HEK293 (cell line): ENCODE measurements around the gene SPAAR.
A peak's percentile ranks its signal among the peaks of the same experiment; 100 is the strongest.

ENCODE experiments used
- IKZF3 ChIP-seq: fragments of 450-650 bp; IDR thresholded peaks from 2 replicates; pipeline ENCODE4 v1.5.0; 2018; ENCODE audit warnings: missing biosample characterization, mild to moderate bottlenecking, missing genetic modification characterization, moderate library complexity
- KLF10 ChIP-seq: fragments of 450-650 bp; IDR thresholded peaks from 2 replicates; pipeline ENCODE4 v1.5.1; 2018; ENCODE audit warnings: missing biosample characterization, mild to moderate bottlenecking, missing genetic modification characterization
- KLF16 ChIP-seq: fragments of 450-650 bp; formaldehyde crosslinking; IDR thresholded peaks from 2 replicates; pipeline ENCODE4 v1.5.1; 2017; ENCODE audit warnings: missing biosample characterization, missing genetic modification characterization
- SETDB1 ChIP-seq: IDR thresholded peaks from one replicate; pipeline ENCODE4 v1.6.1; 2017; ENCODE audit warnings: mild to moderate bottlenecking, low read length, moderate library complexity, mixed read lengths; ENCODE audit not compliant: insufficient read length
- SP7 ChIP-seq: fragments of 450-650 bp; formaldehyde crosslinking; IDR thresholded peaks from 2 replicates; pipeline ENCODE4 v1.5.1; 2016; ENCODE audit warnings: missing biosample characterization, missing genetic modification characterization
- TSHZ1 ChIP-seq: fragments of 450-650 bp; formaldehyde crosslinking; IDR thresholded peaks from 2 replicates; pipeline ENCODE4 v1.5.1; 2016; ENCODE audit warnings: missing biosample characterization, missing genetic modification characterization, borderline replicate concordance
- WT1 ChIP-seq: fragments of 450-650 bp; formaldehyde crosslinking; IDR thresholded peaks from 2 replicates; pipeline ENCODE4 v1.5.1; 2016; ENCODE audit warnings: missing biosample characterization, missing genetic modification characterization
- ZNF114 ChIP-seq: fragments of 450-650 bp; formaldehyde crosslinking; IDR thresholded peaks from 2 replicates; pipeline ENCODE4 v1.5.0; 2017; ENCODE audit warnings: missing biosample characterization, missing genetic modification characterization
- ZNF132 ChIP-seq: fragments of 450-650 bp; formaldehyde crosslinking; IDR thresholded peaks from 2 replicates; pipeline ENCODE4 v1.5.1; 2017; ENCODE audit warnings: missing biosample characterization, missing genetic modification characterization, borderline replicate concordance
- ZNF174 ChIP-seq: fragments of 450-650 bp; formaldehyde crosslinking; IDR thresholded peaks from 2 replicates; pipeline ENCODE4 v1.5.0; 2017; ENCODE audit warnings: missing biosample characterization, mild to moderate bottlenecking, missing genetic modification characterization
- ZNF211 ChIP-seq: fragments of 450-650 bp; formaldehyde crosslinking; IDR thresholded peaks from 2 replicates; pipeline ENCODE4 v1.5.1; 2016; ENCODE audit warnings: low read depth, missing biosample characterization, missing genetic modification characterization
- ZNF214 ChIP-seq: fragments of 450-650 bp; formaldehyde crosslinking; IDR thresholded peaks from 2 replicates; pipeline ENCODE4 v1.5.1; 2017; ENCODE audit warnings: missing biosample characterization, mild to moderate bottlenecking, missing genetic modification characterization, borderline replicate concordance
- ZNF24 ChIP-seq: fragments of 450-650 bp; formaldehyde crosslinking; IDR thresholded peaks from 2 replicates; pipeline ENCODE4 v1.5.1; 2016; ENCODE audit warnings: missing biosample characterization, missing genetic modification characterization
- ZNF248 ChIP-seq: fragments of 450-650 bp; formaldehyde crosslinking; IDR thresholded peaks from 2 replicates; pipeline ENCODE4 v1.5.1; 2017; ENCODE audit warnings: missing biosample characterization, missing genetic modification characterization
- ZNF311 ChIP-seq: fragments of 450-650 bp; formaldehyde crosslinking; IDR thresholded peaks from 2 replicates; pipeline ENCODE4 v1.5.1; 2017; ENCODE audit warnings: missing biosample characterization, missing genetic modification characterization, borderline replicate concordance
- ZNF391 ChIP-seq: fragments of 450-650 bp; formaldehyde crosslinking; IDR thresholded peaks from 2 replicates; pipeline ENCODE4 v1.5.1; 2016; ENCODE audit warnings: low read depth, missing biosample characterization, missing genetic modification characterization, borderline replicate concordance
- ZNF404 ChIP-seq: fragments of 450-650 bp; formaldehyde crosslinking; IDR thresholded peaks from 2 replicates; pipeline ENCODE4 v1.5.1; 2017; ENCODE audit warnings: missing biosample characterization, missing genetic modification characterization
- ZNF416 ChIP-seq: fragments of 450-650 bp; formaldehyde crosslinking; IDR thresholded peaks from 2 replicates; pipeline ENCODE4 v1.5.1; 2016; ENCODE audit warnings: missing biosample characterization, missing genetic modification characterization
- ZNF514 ChIP-seq: fragments of 450-650 bp; formaldehyde crosslinking; IDR thresholded peaks from 2 replicates; pipeline ENCODE4 v1.5.1; 2016; ENCODE audit warnings: missing biosample characterization, missing genetic modification characterization
- ZNF561 ChIP-seq: fragments of 450-650 bp; IDR thresholded peaks from 2 replicates; pipeline ENCODE4 v1.5.1; 2018; ENCODE audit warnings: missing biosample characterization, missing genetic modification characterization, borderline replicate concordance
- ZNF621 ChIP-seq: fragments of 450-650 bp; formaldehyde crosslinking; IDR thresholded peaks from 2 replicates; pipeline ENCODE4 v1.5.1; 2017; ENCODE audit warnings: missing biosample characterization, missing genetic modification characterization
- ZNF660 ChIP-seq: fragments of 450-650 bp; IDR thresholded peaks from 2 replicates; pipeline ENCODE4 v1.5.1; 2018; ENCODE audit warnings: missing biosample characterization, mild to moderate bottlenecking, missing genetic modification characterization
- ZNF664 ChIP-seq: fragments of 450-650 bp; formaldehyde crosslinking; IDR thresholded peaks from 2 replicates; pipeline ENCODE4 v1.5.1; 2016; ENCODE audit warnings: missing biosample characterization, missing genetic modification characterization
- ZNF792 ChIP-seq: fragments of 450-650 bp; formaldehyde crosslinking; IDR thresholded peaks from 2 replicates; pipeline ENCODE4 v1.5.1; 2016; ENCODE audit warnings: missing biosample characterization, missing genetic modification characterization
- TF ChIP-seq, protein P1 (sequence below): fragments of 450-650 bp; formaldehyde crosslinking; IDR thresholded peaks from 2 replicates; pipeline ENCODE4 v1.5.1; 2017; ENCODE audit warnings: missing biosample characterization, missing genetic modification characterization
- TF ChIP-seq, protein P2 (sequence below): fragments of 450-650 bp; formaldehyde crosslinking; conservative IDR thresholded peaks from 2 replicates; pipeline ENCODE4 v1.5.1; 2016; ENCODE audit warnings: low read depth, missing biosample characterization, missing genetic modification characterization
- TF ChIP-seq, protein P3 (sequence below): IDR thresholded peaks from 2 replicates; pipeline ENCODE4 v1.6.1; 2011; ENCODE audit warnings: mild to moderate bottlenecking, low read depth, low read length, borderline replicate concordance
- TF ChIP-seq, protein P4 (sequence below): fragments of 450-650 bp; formaldehyde crosslinking; IDR thresholded peaks from 2 replicates; pipeline ENCODE4 v1.5.1; 2016; ENCODE audit warnings: missing biosample characterization, missing genetic modification characterization

SPAAR gene

DNA sequence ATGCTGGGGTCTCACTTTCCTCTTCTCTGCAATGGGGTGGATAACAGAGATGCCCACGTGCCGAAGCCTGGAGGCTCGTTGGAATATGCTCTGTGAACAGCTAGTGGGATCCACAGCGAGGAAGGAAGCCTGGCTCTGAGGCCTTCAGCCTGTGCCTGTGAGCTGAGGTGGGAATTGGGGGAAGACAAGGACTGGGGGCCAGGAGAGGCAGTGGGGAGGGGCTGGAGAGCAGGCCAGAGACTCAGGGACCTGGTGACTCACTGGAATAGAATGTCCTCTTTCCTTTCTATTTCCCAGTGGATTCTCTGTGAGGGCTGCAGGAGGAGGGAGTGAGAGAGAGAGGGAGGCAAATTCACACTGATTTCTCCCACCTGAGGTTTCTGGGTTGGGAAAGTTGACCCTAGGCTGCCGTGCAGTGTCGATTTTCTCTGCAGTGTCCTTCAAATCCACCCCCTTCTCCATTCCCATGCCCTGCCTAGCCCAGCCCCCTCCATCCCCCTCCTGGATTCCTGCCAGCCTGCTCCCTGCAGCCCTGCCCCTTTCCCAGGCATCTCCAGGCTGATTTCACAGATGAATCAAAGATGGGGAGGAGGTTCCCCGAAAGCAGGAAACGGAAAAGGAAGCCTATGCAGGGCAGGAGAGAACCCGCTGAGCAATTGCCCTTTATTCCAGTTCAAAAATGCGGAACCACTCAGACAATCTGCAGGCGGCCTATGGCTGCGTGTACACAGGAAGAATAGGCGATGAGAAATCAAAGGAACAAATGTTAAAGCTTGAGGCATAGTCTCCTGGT is 1.4 kb upstream of the SPAAR start (continued):
- TF ChIP-seq TSHZ1 (tag by site-specific recombination) (no peak), ZNF214 (tag by site-specific recombination) (no peak), ZNF660 (tag by site-specific recombination) (no peak), ZNF664 (tag by site-specific recombination) (no peak), ZNF248 (tag by site-specific recombination) (no peak), ZNF211 (tag by site-specific recombination) (no peak), ZNF174 (no peak), ZNF404 (tag by site-specific recombination) (no peak), ZNF416 (no peak), IKZF3 (tag by site-specific recombination) (no peak), ZNF114 (tag by site-specific recombination) (no peak), WT1 (tag by site-specific recombination) (peak; percentile 18; the same call in 1 of the 2 replicates), SP7 (tag by site-specific recombination) (peak; percentile 61), KLF16 (tag by site-specific recombination) (no peak), KLF10 (tag by site-specific recombination) (peak; percentile 44; the same call in 1 of the 2 replicates), ZNF792 (tag by site-specific recombination) (no peak), ZNF311 (tag by site-specific recombination) (no peak), ZNF621 (tag by site-specific recombination) (no peak), ZNF391 (tag by site-specific recombination) (no peak), SETDB1 (no peak), ZNF514 (tag by site-specific recombination) (no peak), ZNF132 (tag by site-specific recombination) (no peak), ZNF24 (tag by site-specific recombination) (no peak), ZNF561 (no peak)
- TF ChIP-seq, protein P1, sequence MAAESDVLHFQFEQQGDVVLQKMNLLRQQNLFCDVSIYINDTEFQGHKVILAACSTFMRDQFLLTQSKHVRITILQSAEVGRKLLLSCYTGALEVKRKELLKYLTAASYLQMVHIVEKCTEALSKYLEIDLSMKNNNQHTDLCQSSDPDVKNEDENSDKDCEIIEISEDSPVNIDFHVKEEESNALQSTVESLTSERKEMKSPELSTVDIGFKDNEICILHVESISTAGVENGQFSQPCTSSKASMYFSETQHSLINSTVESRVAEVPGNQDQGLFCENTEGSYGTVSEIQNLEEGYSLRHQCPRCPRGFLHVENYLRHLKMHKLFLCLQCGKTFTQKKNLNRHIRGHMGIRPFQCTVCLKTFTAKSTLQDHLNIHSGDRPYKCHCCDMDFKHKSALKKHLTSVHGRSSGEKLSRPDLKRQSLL = no peak
- TF ChIP-seq, protein P2, sequence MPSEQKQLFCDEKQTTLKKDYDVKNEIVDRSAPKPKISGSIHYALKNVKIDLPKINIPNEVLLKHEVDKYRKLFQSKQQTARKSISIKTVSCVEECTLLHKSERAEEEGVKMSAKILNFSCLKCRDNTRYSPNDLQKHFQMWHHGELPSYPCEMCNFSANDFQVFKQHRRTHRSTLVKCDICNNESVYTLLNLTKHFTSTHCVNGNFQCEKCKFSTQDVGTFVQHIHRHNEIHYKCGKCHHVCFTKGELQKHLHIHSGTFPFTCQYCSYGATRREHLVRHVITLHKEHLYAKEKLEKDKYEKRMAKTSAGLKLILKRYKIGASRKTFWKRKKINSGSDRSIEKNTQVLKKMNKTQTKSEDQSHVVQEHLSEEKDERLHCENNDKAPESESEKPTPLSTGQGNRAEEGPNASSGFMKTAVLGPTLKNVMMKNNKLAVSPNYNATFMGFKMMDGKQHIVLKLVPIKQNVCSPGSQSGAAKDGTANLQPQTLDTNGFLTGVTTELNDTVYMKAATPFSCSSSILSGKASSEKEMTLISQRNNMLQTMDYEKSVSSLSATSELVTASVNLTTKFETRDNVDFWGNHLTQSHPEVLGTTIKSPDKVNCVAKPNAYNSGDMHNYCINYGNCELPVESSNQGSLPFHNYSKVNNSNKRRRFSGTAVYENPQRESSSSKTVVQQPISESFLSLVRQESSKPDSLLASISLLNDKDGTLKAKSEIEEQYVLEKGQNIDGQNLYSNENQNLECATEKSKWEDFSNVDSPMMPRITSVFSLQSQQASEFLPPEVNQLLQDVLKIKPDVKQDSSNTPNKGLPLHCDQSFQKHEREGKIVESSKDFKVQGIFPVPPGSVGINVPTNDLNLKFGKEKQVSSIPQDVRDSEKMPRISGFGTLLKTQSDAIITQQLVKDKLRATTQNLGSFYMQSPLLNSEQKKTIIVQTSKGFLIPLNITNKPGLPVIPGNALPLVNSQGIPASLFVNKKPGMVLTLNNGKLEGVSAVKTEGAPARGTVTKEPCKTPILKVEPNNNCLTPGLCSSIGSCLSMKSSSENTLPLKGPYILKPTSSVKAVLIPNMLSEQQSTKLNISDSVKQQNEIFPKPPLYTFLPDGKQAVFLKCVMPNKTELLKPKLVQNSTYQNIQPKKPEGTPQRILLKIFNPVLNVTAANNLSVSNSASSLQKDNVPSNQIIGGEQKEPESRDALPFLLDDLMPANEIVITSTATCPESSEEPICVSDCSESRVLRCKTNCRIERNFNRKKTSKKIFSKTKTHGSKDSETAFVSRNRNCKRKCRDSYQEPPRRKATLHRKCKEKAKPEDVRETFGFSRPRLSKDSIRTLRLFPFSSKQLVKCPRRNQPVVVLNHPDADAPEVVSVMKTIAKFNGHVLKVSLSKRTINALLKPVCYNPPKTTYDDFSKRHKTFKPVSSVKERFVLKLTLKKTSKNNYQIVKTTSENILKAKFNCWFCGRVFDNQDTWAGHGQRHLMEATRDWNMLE (tag by site-specific recombination) = 0 out of 2 replicates have a peak, but pooled peaks have one; percentile 23
- TF ChIP-seq, protein P3, sequence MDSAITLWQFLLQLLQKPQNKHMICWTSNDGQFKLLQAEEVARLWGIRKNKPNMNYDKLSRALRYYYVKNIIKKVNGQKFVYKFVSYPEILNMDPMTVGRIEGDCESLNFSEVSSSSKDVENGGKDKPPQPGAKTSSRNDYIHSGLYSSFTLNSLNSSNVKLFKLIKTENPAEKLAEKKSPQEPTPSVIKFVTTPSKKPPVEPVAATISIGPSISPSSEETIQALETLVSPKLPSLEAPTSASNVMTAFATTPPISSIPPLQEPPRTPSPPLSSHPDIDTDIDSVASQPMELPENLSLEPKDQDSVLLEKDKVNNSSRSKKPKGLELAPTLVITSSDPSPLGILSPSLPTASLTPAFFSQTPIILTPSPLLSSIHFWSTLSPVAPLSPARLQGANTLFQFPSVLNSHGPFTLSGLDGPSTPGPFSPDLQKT = no peak
- TF ChIP-seq, protein P4, sequence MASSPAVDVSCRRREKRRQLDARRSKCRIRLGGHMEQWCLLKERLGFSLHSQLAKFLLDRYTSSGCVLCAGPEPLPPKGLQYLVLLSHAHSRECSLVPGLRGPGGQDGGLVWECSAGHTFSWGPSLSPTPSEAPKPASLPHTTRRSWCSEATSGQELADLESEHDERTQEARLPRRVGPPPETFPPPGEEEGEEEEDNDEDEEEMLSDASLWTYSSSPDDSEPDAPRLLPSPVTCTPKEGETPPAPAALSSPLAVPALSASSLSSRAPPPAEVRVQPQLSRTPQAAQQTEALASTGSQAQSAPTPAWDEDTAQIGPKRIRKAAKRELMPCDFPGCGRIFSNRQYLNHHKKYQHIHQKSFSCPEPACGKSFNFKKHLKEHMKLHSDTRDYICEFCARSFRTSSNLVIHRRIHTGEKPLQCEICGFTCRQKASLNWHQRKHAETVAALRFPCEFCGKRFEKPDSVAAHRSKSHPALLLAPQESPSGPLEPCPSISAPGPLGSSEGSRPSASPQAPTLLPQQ (tag by site-specific recombination) = no peak
